RWPE1 (cell line): Measurements from ENCODE around the gene CLDN5.
A peak's percentile ranks its signal among the peaks of the same experiment; 100 is the strongest.

ENCODE experiments used
- CTCF ChIA-PET: fragments of 350-600 bp; sonication (Branson Sonifier 250); formaldehyde crosslinking; extraction: SDS; loops from one replicate; lab custom pipeline; 2021; lab: Yijun Ruan, JAX
- POLR2A ChIA-PET: fragments of 400-600 bp; formaldehyde crosslinking; extraction: SDS; loops from one replicate; lab custom pipeline; 2020; ENCODE audit warnings: antibody characterized with exemption; ENCODE audit not compliant: low non-redundant PET; lab: Yijun Ruan, JAX
- DNase-seq: peaks from one replicate; pipeline ENCODE4 v3.0.0; 2012; ENCODE audit warnings: low spot score
- H3K27ac ChIP-seq: fragments of 450-650 bp; 2 replicates; pipeline ENCODE4 v1.5.1; 2017
- CTCF ChIP-seq: fragments of 450-650 bp; conservative IDR thresholded peaks from 2 replicates; pipeline ENCODE4 v1.5.1; 2017; ENCODE audit warnings: low read depth, mild to moderate bottlenecking

Gene CLDN5

GRCh38 chr22:19476023-19476422, 48.2 kb downstream of the CLDN5 start:
- ChIA-PET CTCF (no interaction called here), POLR2A (no interaction called here)
- DNase-seq = no peak
- TF ChIP-seq CTCF = no peak
- peak overlapping the region; percentile 61 for H3K27ac ChIP-seq

- ChIA-PET CTCF (no interaction called here), POLR2A (no interaction called here)
- H3K27ac ChIP-seq = peak overlapping the region; percentile 39
- no peak for TF ChIP-seq CTCF
- DNase-seq = no peak
Observed at GRCh38 chr22:19473578-19473977, 50.6 kb downstream of the CLDN5 start.
